ENCODE measurements around the gene TAS1R2. TPM values are rescaled to one million over a fixed set of nuclear protein-coding genes. Genes with fewer than 3 reads are reported as not detected.
"Not testable (repeated sequence)": the region's sequence is repeated elsewhere in the genome, so short reads cannot be mapped to it uniquely, and the experiment has no call there.

TAS1R2 gene
- total RNA-seq, 1 donor from 2014 or later = not detected

DNA sequence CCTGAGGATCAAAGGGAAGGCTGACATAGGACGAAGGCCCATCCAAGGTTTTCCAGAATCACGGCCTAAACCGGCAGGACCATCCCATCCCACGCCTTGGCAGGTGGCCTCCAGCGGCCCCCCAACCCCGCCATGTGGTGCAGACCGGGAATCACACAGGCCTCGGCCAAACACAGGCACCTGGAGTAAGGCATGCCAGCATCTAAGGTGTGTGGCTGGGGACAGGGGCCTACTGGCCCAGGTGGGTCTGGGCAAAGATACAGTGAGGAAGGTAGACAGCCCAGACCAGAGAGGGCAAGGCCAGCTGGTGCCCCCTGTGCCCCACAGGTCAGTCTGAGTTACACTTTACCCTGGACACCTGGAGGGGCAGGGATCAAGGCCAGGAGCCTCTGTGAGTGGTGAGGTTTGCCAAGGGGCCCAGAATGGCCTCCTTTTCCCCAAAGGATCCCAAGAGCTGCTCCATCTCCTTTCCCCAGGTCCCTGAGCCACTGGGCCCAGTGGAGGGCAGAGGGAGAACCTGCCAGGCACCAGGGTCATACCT lies 12.7 kb upstream of the TAS1R2 start:
- Mint-ChIP-seq H3K36me3 (no peaks in the 10 kb centered on the region), H3K27me3 (ENCODE audit: insufficient read depth, low read depth) (peaks cover 5% of the 10 kb centered on the region), H3K4me1 (no peaks in the 10 kb centered on the region), H3K9me3 (no peaks in the 10 kb centered on the region), H3K4me3 (no peak overlapping the region), H3K27ac (no peak overlapping the region)
- no peak overlapping the region for H2AFZ ChIP-seq (replicated peaks)
- H4K20me1 ChIP-seq (ENCODE audit: low read depth) = no peaks in the 10 kb centered on the region
- no peaks in the 10 kb centered on the region for H3K9me3 ChIP-seq (ENCODE audit: low read depth)
- no peaks in the 10 kb centered on the region for H3K27me3 ChIP-seq
- no peaks in the 10 kb centered on the region for H3K36me3 ChIP-seq
- H3K4me3 ChIP-seq = no peak overlapping the region
- no peaks in the 10 kb centered on the region for H3K4me1 ChIP-seq
- H3K4me2 ChIP-seq = no peak overlapping the region
- H3F3A ChIP-seq (ENCODE audit: low read depth) = no peaks in the 10 kb centered on the region
- TF ChIP-seq EZH2phosphoT487 (IDR thresholded peaks at IDR 0.05) (no peak), EZH2 (IDR thresholded peaks at IDR 0.05) (no peak)
- TF ChIP-seq, protein P1, sequence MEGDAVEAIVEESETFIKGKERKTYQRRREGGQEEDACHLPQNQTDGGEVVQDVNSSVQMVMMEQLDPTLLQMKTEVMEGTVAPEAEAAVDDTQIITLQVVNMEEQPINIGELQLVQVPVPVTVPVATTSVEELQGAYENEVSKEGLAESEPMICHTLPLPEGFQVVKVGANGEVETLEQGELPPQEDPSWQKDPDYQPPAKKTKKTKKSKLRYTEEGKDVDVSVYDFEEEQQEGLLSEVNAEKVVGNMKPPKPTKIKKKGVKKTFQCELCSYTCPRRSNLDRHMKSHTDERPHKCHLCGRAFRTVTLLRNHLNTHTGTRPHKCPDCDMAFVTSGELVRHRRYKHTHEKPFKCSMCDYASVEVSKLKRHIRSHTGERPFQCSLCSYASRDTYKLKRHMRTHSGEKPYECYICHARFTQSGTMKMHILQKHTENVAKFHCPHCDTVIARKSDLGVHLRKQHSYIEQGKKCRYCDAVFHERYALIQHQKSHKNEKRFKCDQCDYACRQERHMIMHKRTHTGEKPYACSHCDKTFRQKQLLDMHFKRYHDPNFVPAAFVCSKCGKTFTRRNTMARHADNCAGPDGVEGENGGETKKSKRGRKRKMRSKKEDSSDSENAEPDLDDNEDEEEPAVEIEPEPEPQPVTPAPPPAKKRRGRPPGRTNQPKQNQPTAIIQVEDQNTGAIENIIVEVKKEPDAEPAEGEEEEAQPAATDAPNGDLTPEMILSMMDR (IDR thresholded peaks at IDR 0.05) = no peak
- H3K79me2 ChIP-seq (ENCODE audit: low read depth) = no peaks in the 10 kb centered on the region
- no peak overlapping the region for H3K9ac ChIP-seq
- no peak for DNase-seq (ENCODE audit: low spot score)
- no peak overlapping the region for H3K27ac ChIP-seq

DNA sequence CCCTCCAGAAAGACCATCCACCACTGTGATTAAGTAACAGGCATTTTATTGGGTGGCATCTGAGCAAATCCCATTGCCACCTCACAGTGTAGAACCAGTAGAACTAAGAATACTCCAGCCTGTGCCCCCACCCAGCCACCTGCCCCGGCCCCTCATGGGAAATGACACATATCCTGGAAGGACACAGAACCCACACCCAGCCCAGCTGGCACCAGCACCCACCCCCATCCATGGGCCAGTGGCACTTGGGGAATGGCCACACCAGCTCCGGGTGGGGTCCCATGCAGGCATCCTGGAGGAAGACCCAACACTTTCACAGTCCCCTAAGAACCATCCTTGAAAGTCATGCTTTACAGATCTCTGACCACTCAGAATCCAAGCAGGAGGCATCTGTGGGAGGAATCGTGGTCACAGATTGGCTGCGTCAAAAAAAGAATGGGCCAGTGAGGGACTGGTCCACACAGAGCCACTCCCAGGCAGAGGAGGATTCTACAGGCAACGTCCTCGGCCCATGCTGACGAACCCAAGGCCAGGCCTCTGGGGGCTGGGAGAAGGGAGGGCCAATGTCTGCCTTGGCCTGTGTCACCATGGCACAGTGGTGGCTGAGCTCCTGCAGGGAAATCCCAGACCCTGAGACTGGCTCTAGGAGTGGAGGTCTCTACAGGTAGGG lies 12.1 kb upstream of the TAS1R2 start:
- H4K20me1 ChIP-seq (ENCODE audit: low read depth) = no peaks in the 10 kb centered on the region
- no peaks in the 10 kb centered on the region for H3F3A ChIP-seq (ENCODE audit: low read depth)
- no peak overlapping the region for H3K4me2 ChIP-seq
- DNase-seq (ENCODE audit: low spot score) = no peak
- no peaks in the 10 kb centered on the region for H3K27me3 ChIP-seq
- Mint-ChIP-seq H3K9me3 (no peaks in the 10 kb centered on the region), H3K36me3 (no peaks in the 10 kb centered on the region), H3K4me3 (no peak overlapping the region), H3K4me1 (no peaks in the 10 kb centered on the region), H3K27me3 (ENCODE audit: insufficient read depth, low read depth) (peaks cover 5% of the 10 kb centered on the region), H3K27ac (no peak overlapping the region)
- H3K9ac ChIP-seq = no peak overlapping the region
- no peak overlapping the region for H3K4me3 ChIP-seq
- H2AFZ ChIP-seq (replicated peaks) = no peak overlapping the region
- TF ChIP-seq EZH2phosphoT487 (IDR thresholded peaks at IDR 0.05) (no peak), EZH2 (IDR thresholded peaks at IDR 0.05) (no peak)
- TF ChIP-seq, protein P1 (IDR thresholded peaks at IDR 0.05) = no peak
- H3K4me1 ChIP-seq = no peaks in the 10 kb centered on the region
- H3K36me3 ChIP-seq = no peaks in the 10 kb centered on the region
- H3K27ac ChIP-seq = no peak overlapping the region
- H3K9me3 ChIP-seq (ENCODE audit: low read depth) = no peaks in the 10 kb centered on the region
- no peaks in the 10 kb centered on the region for H3K79me2 ChIP-seq (ENCODE audit: low read depth)

DNA sequence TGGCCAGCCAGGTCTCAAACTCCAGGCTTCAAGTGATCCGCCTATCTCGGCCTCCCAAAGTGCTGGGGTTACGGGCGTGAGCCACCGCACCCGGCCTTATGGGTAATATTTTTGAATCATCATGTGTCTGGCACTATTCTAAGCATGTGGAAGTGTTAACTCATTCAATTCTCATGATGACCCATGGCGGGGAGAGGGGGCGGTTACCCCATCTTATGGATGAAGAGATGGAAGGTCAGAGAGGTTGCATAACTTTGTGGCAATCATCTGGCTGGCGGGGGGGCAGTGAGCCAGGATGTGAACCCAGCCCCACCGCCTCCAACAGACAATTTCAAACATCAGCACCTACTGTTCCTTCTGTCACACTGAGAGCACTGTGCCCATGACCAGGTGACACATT lies 11.5 kb upstream of the TAS1R2 start:
- Histone ChIP-seq H3K4me3 (no peak overlapping the region), H3K4me1 (no peaks in the 10 kb centered on the region), H3K79me2 (ENCODE audit: low read depth) (no peaks in the 10 kb centered on the region), H3K27ac (no peak overlapping the region), H2AFZ (replicated peaks) (no peak overlapping the region), H3K9me3 (ENCODE audit: low read depth) (no peaks in the 10 kb centered on the region), H3F3A (ENCODE audit: low read depth) (no peaks in the 10 kb centered on the region), H4K20me1 (ENCODE audit: low read depth) (no peaks in the 10 kb centered on the region), H3K36me3 (no peaks in the 10 kb centered on the region), H3K4me2 (no peak overlapping the region), H3K9ac (no peak overlapping the region), H3K27me3 (no peaks in the 10 kb centered on the region)
- H3K4me3 Mint-ChIP-seq = no peak overlapping the region
- DNase-seq (ENCODE audit: low spot score) = no peak
- no peaks in the 10 kb centered on the region for H3K4me1 Mint-ChIP-seq
- peaks cover 5% of the 10 kb centered on the region for H3K27me3 Mint-ChIP-seq (ENCODE audit: insufficient read depth, low read depth)
- no peaks in the 10 kb centered on the region for H3K9me3 Mint-ChIP-seq
- H3K36me3 Mint-ChIP-seq = no peaks in the 10 kb centered on the region
- H3K27ac Mint-ChIP-seq = no peak overlapping the region
- TF ChIP-seq, protein P1 (IDR thresholded peaks at IDR 0.05) = no peak
- TF ChIP-seq EZH2 (IDR thresholded peaks at IDR 0.05) (no peak), EZH2phosphoT487 (IDR thresholded peaks at IDR 0.05) (no peak)

DNA sequence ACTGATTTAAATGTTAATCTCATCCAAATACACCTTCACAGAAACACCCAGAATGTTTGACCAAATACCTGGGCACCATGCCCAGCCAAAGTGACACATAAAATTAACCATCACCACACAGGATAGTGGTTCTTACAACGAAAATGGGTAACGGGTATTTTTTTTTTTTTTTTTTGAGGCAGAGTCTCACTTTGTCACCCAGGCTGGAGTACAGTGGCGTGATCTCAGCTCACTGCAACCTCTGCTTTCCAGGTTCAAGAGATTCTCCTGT lies 11.1 kb upstream of the TAS1R2 start:
- not testable (repeated sequence) for H3K36me3 ChIP-seq; H2AFZ ChIP-seq (replicated peaks); H3K4me2 ChIP-seq; DNase-seq (ENCODE audit: low spot score); H3K4me3 Mint-ChIP-seq; H3K4me1 Mint-ChIP-seq; H3K27ac ChIP-seq; H3K27me3 ChIP-seq; H3K4me3 ChIP-seq; H3K27ac Mint-ChIP-seq; H3K36me3 Mint-ChIP-seq; H3K9me3 ChIP-seq (ENCODE audit: low read depth); H3K4me1 ChIP-seq; H4K20me1 ChIP-seq (ENCODE audit: low read depth); H3K79me2 ChIP-seq (ENCODE audit: low read depth); H3K9me3 Mint-ChIP-seq; H3K27me3 Mint-ChIP-seq (ENCODE audit: insufficient read depth, low read depth); H3F3A ChIP-seq (ENCODE audit: low read depth); H3K9ac ChIP-seq

Measured in neural progenitor cell (in vitro differentiated cells).